ENCODE results near the gene TIMM23. TPM values are rescaled to one million over a fixed set of nuclear protein-coding genes. Genes with fewer than 3 reads are reported as not detected.
"Not testable (repeated sequence)": the region's sequence is repeated elsewhere in the genome, so short reads cannot be mapped to it uniquely, and the experiment has no call there.

The TIMM23 gene, protein sequence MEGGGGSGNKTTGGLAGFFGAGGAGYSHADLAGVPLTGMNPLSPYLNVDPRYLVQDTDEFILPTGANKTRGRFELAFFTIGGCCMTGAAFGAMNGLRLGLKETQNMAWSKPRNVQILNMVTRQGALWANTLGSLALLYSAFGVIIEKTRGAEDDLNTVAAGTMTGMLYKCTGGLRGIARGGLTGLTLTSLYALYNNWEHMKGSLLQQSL
- 73.2 TPM for total RNA-seq (ENCODE audit: insufficient read depth, low replicate concordance)

DNA sequence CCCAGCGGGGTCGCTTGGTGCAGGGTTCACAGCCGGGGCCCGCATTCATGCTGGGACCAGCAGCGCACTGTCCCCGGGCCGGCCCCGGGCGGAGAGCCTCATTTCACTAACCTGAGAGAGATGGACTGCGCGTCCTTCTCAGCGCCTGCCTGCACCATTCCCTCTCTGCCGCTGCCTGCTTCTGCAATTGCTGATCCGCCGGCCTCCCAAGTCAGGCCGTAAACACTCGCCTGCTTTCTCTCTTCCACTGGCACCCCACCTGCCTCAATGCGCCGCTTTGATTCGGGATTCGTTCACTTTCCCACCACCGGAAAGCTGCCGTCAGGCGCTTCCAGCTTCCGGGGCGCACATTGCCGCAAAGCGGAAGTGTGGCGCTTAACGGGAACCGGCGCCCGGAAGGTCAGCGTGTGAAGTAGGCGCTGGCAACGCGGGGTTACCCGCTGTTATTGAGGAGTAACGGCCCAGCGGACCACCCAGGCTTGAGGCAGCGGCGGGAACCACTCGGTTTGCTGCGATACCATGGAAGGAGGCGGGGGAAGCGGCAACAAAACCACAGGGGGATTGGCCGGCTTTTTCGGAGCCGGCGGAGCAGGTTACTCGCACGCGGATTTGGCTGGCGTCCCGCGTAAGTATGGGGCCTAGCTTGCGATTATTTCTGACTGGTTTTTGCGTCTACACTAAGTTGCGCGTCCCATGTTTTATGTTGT is at the start of gene TIMM23:
TIMM23 (plus strand) TSS at position 384 of the 707 bp plus-strand sequence; CDS start at position 520, 136 bp downstream.
- DNase-seq (ENCODE audit: low spot score), result peak; percentile 86

DNA sequence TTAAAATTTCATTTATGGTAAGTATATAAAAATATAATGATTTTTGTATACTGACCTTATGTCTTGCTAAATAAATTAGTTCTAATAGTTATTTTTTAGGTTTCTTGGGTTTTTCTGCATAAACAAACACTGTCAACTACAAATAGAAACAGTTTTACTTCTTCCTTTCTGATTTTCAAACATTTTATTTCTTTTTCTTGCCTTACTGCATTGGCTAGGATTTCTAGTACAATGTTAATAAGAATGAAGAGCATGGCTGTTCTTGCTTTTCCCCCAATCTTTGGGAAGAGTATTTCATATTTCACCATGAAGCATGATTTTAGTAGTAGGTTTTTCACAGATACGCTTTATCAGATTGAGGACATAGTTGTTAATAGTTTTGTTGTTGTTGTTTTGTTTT is 45.5 kb upstream of the TIMM23 start:
- not testable (repeated sequence) for DNase-seq (ENCODE audit: low spot score)

- DNase-seq (ENCODE audit: low spot score), result not testable (repeated sequence)
Observed at GRCh38 chr10:45931305-45931704, 41.0 kb upstream of the TIMM23 start.

DNA sequence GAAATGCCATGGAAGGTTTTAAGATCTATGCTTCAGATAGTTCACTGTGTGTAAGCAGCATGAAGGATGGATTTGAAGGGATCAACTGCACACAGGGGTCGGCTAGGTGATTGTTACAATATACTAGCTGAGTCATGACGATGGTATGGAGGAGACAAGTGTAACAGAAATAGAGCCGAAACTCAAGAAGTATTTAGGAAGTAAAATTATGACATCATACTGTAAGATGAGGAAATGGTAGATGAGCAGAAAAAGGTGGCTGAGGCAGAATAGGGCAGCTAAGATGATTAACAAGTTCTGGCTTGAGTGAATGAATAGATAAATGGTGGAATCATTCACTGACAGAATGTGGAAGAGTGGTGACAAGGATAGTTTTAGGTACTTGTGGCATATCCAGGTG is 37.5 kb upstream of the TIMM23 start:
- not testable (repeated sequence) for DNase-seq (ENCODE audit: low spot score)

- DNase-seq (ENCODE audit: low spot score), result peak; percentile 42
Observed at GRCh38 chr10:45939176-45939697, 33.1 kb upstream of the TIMM23 start.

GRCh38 chr10:45941196-45941595 is 31.1 kb upstream of the TIMM23 start:
- not testable (repeated sequence) for DNase-seq (ENCODE audit: low spot score)

DNA sequence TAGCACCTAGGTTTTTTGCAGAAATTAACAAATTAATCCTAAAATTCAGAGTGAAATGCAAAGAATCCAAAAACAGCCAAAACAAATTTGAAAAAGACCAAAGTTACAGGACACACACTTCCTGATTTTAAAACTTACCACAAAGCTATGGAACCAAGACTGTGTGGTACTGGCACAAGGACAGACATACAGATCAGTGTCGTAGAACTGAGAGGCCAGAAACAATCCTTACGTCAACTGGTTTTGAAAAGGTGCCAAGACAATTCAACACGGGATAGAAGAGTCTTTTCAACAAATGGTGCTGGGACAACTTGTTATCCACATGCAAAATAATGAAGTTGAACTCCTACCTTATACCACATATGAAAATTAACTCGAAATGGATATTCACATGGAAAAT is 26.8 kb upstream of the TIMM23 start:
- not testable (repeated sequence) for DNase-seq (ENCODE audit: low spot score)

DNA sequence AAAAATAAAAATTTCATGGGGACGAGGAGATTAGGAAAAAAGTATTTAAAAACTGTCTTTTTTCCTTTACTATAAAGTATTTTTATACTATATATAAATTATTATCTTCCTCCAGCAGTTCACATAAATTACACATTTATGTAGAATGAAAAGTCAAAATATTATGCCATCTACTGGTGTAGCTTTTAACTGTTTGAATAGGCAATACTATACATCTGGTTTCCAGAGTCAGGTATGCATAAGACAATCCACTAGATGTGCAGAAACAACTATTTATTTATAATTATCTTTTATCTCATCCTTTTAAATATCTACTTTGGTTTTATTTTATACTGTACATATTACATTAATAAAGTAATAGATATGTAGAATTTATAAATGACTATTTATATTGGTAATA is 24.9 kb upstream of the TIMM23 start:
- DNase-seq (ENCODE audit: low spot score), result not testable (repeated sequence)

DNA sequence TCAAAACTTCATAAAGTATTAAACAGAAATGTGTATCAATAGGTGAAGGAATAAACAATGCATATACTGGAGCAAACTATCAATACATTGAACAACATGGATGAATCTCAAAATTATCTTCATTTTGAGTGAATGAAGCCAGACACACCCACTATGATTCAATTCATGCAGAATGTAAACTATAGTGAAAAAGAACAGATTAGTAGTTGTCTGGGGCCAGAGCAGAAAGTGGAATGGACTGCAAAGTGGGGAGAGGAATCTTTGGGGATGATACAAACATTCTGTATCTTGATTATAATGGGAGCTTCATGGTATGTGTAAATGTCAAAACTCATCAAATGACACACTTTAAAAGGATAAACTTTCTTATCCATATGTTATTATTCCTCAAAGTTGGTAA is 23.5 kb upstream of the TIMM23 start:
- peak; percentile 18 for DNase-seq (ENCODE audit: low spot score)

DNA sequence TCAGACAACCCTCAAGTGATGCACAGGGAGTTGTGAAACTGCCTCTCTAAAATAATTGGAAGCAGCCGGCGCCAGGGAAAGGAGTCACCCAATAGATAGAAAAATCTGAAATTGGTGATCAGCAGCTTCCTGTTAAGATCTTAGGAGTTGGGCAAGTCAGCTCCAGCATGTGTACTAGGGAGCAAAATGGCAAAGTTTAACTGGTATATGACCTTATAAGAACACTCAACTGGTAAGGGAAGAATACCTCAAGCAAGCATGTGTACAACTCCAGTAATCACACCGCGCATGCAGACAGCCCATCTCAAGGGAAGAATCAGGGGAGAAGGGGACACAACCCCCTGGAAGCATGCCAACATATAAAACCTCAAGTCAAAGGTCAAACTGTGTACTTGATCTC is 17.9 kb upstream of the TIMM23 start:
- not testable (repeated sequence) for DNase-seq (ENCODE audit: low spot score)

DNA sequence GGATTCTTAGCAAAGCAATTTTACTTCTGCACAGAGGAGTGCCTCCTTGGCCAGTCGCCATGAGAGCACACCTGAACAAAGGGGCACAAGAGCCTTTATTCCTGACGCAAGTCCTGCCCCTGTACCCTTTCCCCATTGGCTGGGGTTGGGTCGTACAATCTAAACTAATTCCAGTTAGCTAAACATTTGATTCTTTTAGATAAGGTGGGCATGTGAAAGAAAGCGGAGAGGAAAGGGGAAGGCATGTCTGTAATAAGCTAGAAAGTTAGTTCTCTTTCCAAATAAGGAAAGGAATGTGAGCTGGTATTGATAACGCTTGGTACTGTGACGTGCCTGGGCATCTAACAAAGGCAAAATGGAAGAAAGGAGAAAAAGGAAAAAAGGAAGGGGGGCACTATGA is 15.7 kb upstream of the TIMM23 start:
- not testable (repeated sequence) for DNase-seq (ENCODE audit: low spot score)

GRCh38 chr10:45957928-45958327 is 14.4 kb upstream of the TIMM23 start:
- not testable (repeated sequence) for DNase-seq (ENCODE audit: low spot score)

DNA sequence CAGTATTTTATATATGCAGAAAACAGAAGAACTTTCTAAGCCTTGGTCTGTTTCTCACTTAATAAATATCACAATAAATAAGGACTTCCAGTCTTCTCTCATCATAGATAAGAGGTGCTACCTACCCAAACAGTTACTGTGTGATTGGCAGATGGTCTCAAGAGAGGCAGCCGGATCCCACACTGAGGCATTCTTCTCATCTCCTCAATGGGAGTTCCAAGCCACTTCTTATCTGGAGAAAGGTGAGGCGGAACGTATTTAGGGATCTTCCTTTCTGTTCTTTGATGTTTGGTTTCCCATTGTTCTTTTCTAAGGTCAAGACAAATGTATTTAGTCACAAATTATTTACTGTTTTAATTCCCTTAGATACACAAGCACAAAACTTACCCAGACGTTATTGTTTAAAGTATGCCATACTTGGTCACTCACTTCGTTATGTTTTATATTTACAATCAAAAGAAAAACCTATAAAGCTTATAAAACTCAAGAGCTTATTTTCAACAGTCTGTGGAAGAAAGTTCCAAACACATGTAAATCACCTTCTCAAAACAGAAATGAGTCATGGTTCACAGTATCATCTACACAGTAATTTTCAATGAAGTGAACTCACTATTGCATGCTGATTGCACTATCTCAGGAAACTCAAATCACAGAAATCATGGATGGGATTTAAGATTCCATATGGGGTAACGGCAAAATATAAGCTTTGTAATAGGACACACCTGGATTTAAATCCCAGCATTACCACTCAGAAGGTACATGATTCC is 9.4 kb upstream of the TIMM23 start:
- DNase-seq (ENCODE audit: low spot score), result not testable (repeated sequence)

DNA sequence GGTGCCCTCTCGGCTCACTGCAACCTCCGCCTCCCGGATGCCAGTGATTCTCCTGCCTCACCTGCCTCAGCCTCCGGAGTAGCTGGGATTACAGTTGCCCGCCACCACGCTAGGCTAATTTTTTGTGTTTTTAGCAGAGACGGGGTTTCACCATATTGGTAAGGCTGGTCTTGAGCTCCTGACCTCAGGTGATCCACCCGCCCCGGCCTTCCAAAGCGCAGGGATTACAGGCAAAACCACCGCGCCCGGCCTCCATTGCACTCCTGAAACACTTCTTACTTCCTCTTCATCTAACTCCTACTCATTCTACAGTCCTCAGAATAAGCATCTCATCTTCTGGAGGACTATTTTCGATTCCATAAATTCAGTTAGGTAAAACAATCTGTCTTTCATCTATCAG is 1.3 kb upstream of the TIMM23 start:
- not testable (repeated sequence) for DNase-seq (ENCODE audit: low spot score)

DNA sequence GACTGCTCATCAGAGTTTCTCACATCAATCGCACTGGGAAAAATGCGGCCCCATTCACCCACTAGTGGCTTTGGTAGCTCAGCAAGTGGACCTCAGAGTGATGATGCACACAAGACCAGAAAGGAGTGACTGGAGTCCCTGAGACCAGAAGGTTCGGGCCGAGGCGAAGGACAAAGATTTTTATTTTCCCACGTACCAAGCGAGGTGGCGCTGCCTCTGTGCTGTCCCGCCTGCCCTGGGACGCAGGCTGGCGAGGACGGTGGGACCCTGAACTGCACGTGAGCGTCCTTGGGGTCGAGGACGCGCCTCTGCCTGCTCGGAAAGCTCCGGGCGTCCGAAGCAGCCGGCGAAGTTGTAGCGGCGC is 565 bp upstream of the TIMM23 start:
- DNase-seq (ENCODE audit: low spot score), result not testable (repeated sequence)

GRCh38 chr10:45972813-45973169 is 502 bp downstream of the TIMM23 start:
- DNase-seq (ENCODE audit: low spot score), result not testable (repeated sequence)

DNA sequence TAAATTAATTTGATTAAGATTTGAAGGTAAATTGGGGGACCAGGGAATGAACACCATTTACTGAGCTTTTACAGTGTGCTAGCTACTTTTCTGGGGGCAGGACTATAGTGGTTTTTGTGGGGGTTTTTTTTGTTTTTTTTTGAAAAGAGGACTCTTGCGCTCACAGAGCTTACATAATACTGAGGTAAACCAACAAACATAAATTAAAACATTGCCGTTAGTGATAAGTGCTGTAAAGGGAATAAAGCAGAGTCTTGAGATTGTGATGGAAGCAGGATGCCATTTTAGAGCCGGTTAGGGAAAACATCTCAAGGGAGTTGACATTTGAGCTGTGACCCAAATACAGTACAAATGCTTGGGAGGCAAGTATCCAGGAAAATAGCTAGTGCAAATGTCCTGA is 1.8 kb downstream of the TIMM23 start:
- not testable (repeated sequence) for DNase-seq (ENCODE audit: low spot score)

- not testable (repeated sequence) for DNase-seq (ENCODE audit: low spot score)
Observed at GRCh38 chr10:45978554-45978953, 6.3 kb downstream of the TIMM23 start.

DNA sequence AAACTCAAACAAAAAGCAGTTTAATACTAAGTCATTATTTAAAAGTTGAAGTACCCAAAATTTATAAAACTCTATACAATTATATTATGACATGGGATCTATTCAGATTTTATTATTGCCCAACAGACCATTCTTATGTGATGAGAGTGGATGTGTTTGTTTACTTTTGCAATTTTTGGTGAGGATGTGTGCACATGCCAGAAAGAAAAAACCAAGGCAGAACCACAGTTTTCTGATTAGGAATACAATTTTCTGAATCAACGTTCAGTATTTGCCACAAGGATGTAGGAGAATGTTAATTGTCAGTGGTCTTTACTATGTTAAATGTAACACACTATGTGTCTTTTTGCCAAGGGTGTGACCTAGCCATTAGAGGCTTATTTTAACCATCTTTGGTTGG is 9.1 kb downstream of the TIMM23 start:
- not testable (repeated sequence) for DNase-seq (ENCODE audit: low spot score)

DNA sequence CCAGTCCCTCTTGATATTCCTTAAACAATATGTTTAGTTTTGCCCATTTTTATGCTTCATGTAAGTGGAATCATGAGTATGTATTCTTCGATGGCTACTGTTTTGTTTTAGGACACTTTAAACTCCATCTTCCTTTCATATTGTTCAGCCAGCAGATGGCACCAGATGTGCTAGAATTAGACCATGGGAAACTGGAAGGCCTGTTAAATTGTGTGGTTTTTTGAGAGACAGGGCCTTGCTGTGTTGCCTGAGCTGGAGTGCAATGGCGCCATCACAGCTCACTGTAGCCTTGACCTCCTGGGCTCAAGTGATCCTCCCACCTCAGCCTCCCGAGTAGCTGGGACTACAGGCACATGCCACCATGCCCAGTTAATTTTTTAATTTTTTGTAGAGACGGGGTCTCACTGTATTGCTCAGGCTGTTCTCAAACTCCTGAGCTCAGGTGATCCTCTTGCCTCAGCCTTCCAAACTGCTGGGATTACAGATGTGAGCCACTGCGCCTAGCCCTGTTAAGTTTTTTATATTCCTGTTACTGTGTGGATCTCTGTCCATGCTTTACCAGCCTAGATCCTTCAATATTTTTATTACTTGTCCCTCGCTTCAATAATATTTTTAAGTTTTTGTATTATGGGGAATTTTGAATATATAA is 11.4 kb downstream of the TIMM23 start:
- peak; percentile 46 for DNase-seq (ENCODE audit: low spot score)

DNA sequence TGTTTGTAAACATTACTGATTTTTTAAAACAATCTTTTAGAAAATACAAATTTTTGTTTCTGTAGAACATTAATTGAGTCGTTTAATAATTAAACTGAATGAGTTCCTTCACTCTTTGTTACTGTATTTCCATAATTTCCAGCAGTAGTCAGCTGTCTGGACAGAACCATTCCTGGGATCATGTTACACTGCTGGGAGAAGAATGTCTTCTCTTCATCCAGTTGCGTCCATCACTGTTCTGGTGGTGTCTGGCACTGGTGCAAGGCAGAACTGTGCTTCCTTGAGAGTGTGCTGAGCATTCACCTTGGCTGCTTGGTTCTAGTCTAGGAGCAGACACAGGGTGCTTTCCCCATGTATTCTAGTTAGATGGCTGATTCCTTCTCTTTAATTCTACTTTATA is 12.2 kb downstream of the TIMM23 start:
- DNase-seq (ENCODE audit: low spot score), result not testable (repeated sequence)

GRCh38 chr10:45985590-45985989 is 13.3 kb downstream of the TIMM23 start:
- not testable (repeated sequence) for DNase-seq (ENCODE audit: low spot score)

All from umbilical cord (tissue), 2 donors.